Measurements from ENCODE around the gene TSPAN9. TPM values are rescaled to one million over a fixed set of nuclear protein-coding genes. Genes with fewer than 3 reads are reported as not detected.

The TSPAN9 gene
- total and polyA plus RNA-seq, 9 of the 15 experiments (the other 6 are each of a cell fraction or from before 2014, with no cell fraction given), result 0.23 to 2.1 (median 0.60) TPM; not detected in 2

GRCh38 chr12:3116106-3116844 is 39.1 kb downstream of the TSPAN9 start (continued):
- TF ChIP-seq CUX1 (CRISPR knock-in tag; IDR thresholded peaks at IDR 0.05), result no peak
- TF ChIP-seq ZNF282 (CRISPR knock-in tag; IDR thresholded peaks at IDR 0.05), result no peak
- TF ChIP-seq NR3C1 (CRISPR knock-in tag; IDR thresholded peaks at IDR 0.05), result no peak
- TF ChIP-seq, protein P1, sequence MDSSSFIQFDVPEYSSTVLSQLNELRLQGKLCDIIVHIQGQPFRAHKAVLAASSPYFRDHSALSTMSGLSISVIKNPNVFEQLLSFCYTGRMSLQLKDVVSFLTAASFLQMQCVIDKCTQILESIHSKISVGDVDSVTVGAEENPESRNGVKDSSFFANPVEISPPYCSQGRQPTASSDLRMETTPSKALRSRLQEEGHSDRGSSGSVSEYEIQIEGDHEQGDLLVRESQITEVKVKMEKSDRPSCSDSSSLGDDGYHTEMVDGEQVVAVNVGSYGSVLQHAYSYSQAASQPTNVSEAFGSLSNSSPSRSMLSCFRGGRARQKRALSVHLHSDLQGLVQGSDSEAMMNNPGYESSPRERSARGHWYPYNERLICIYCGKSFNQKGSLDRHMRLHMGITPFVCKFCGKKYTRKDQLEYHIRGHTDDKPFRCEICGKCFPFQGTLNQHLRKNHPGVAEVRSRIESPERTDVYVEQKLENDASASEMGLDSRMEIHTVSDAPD (CRISPR knock-in tag; IDR thresholded peaks at IDR 0.05), result no peak
- TF ChIP-seq MAFG (tag; conservative IDR thresholded peaks at IDR 0.05), result no peak
- TF ChIP-seq FOXK1 (CRISPR knock-in tag; IDR thresholded peaks at IDR 0.05; ENCODE audit: borderline replicate concordance), result no peak
- no peak for TF ChIP-seq TCF7L2 (IDR thresholded peaks at IDR 0.05; ENCODE audit: low read depth, low read length)
- TF ChIP-seq NFE2L1 (tag; IDR thresholded peaks at IDR 0.05; ENCODE audit: borderline replicate concordance, low read depth), result no peak
- TF ChIP-seq ZNF407 (IDR thresholded peaks at IDR 0.05; ENCODE audit: low read depth), result no peak

All from K562 (cell line).